Measurements from ENCODE around the gene CFAP45.

DNA sequence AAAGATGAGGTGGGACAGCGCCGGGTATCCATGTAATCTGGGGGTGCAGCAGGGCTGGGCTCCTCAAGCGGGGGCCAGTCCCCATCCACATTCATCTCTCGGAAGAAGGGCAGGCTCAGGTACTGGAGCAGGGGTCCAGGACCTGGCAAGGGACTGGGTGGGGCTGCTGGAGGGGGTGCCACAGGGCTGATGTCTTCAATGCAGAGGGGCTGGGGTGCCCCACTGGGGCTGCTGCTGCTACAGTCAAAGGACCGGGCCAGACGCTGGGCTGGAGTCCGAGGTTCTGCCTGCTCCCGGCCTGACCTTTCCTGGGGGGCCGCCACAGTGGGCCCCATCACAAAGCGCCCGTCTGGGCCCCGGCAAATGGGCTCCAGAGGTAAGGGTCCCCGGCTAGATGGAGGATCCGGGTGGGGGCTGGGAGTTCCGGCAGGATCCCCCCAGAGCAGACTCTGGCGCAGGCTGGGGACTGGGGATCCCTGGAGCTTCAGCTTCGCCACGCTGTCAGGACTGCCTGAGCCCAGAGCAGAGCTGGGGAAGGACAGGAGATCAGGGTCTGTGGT, 28.6 kb upstream of the CFAP45 start:
- TF ChIP-seq, protein P1, sequence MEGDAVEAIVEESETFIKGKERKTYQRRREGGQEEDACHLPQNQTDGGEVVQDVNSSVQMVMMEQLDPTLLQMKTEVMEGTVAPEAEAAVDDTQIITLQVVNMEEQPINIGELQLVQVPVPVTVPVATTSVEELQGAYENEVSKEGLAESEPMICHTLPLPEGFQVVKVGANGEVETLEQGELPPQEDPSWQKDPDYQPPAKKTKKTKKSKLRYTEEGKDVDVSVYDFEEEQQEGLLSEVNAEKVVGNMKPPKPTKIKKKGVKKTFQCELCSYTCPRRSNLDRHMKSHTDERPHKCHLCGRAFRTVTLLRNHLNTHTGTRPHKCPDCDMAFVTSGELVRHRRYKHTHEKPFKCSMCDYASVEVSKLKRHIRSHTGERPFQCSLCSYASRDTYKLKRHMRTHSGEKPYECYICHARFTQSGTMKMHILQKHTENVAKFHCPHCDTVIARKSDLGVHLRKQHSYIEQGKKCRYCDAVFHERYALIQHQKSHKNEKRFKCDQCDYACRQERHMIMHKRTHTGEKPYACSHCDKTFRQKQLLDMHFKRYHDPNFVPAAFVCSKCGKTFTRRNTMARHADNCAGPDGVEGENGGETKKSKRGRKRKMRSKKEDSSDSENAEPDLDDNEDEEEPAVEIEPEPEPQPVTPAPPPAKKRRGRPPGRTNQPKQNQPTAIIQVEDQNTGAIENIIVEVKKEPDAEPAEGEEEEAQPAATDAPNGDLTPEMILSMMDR (IDR thresholded peaks at IDR 0.05) = no peak
- TF ChIP-seq POLR2A (IDR thresholded peaks at IDR 0.05) = no peak

Measured in thyroid gland (tissue), 4 donors.